ENCODE results near the gene SARM1.

GRCh38 chr17:28324267-28324745 lies 47.2 kb upstream of the SARM1 start:
- TF ChIP-seq, protein P1, sequence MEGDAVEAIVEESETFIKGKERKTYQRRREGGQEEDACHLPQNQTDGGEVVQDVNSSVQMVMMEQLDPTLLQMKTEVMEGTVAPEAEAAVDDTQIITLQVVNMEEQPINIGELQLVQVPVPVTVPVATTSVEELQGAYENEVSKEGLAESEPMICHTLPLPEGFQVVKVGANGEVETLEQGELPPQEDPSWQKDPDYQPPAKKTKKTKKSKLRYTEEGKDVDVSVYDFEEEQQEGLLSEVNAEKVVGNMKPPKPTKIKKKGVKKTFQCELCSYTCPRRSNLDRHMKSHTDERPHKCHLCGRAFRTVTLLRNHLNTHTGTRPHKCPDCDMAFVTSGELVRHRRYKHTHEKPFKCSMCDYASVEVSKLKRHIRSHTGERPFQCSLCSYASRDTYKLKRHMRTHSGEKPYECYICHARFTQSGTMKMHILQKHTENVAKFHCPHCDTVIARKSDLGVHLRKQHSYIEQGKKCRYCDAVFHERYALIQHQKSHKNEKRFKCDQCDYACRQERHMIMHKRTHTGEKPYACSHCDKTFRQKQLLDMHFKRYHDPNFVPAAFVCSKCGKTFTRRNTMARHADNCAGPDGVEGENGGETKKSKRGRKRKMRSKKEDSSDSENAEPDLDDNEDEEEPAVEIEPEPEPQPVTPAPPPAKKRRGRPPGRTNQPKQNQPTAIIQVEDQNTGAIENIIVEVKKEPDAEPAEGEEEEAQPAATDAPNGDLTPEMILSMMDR (conservative IDR thresholded peaks at IDR 0.05): no peak
- TF ChIP-seq EZH2 (IDR thresholded peaks at IDR 0.05; ENCODE audit: low read depth): no peak

All from PC-9 (cell line).